ENCODE data around the gene CTAGE8. TPM values are rescaled to one million over a fixed set of nuclear protein-coding genes. Genes with fewer than 3 reads are reported as not detected.
"Not testable (repeated sequence)": the region's sequence is repeated elsewhere in the genome, so short reads cannot be mapped to it uniquely, and the experiment has no call there.

The CTAGE8 gene
- total and polyA plus RNA-seq, 2 of the 8 experiments (the other 6 are each of a cell fraction or from before 2014, with no cell fraction given) = not detected

GRCh38 chr7:144233039-144233438, 36.0 kb downstream of the CTAGE8 start:
- H3K79me2 ChIP-seq (ENCODE audit: control insufficient read depth in 1 of 2, insufficient read depth in 2 of 2, low read length in 2 of 2); H3K9me3 ChIP-seq (ENCODE audit: insufficient read depth in 2 of 2, low read depth in 1 of 2, low read length in 1 of 2); H2BK5ac ChIP-seq (ENCODE audit: low read depth, low read length); H3K36me3 ChIP-seq (ENCODE audit: control insufficient read depth in 2 of 4, insufficient read depth in 4 of 4, low read length in 3 of 4); H3K27me3 ChIP-seq (replicated peaks in 1 of 4; ENCODE audit: control insufficient read depth in 3 of 4, extremely low read depth in 1 of 4, insufficient read depth in 3 of 4, low read length in 3 of 4); H2BK120ac ChIP-seq (replicated peaks; ENCODE audit: low read depth, low read length); H3K56ac ChIP-seq (replicated peaks; ENCODE audit: insufficient read length, low read depth, low read length); CTCF ChIA-PET (ENCODE audit: partially characterized antibody); FAIRE-seq; H3K4me1 ChIP-seq (replicated peaks in 1 of 4; ENCODE audit: control insufficient read depth in 3 of 4, insufficient read depth in 4 of 4, low read length in 3 of 4); H2BK12ac ChIP-seq (ENCODE audit: low read depth, low read length); POLR2A ChIA-PET (ENCODE audit: partially characterized antibody); H4K20me1 ChIP-seq (replicated peaks in 1 of 2; ENCODE audit: control insufficient read depth in 1 of 2, insufficient read depth in 2 of 2, low read length in 2 of 2); H3K9ac ChIP-seq (replicated peaks in 1 of 4; ENCODE audit: extremely low read depth in 1 of 4, low read depth in 3 of 4, low read length in 3 of 4); H4K8ac ChIP-seq (ENCODE audit: extremely low read depth, insufficient read depth, low read length); H3K4me3 ChIP-seq (ENCODE audit: extremely low read depth in 1 of 4, insufficient read depth in 2 of 4, low read depth in 3 of 4, low read length in 4 of 4); H3K27ac ChIP-seq (ENCODE audit: low read depth, low read length); H4K91ac ChIP-seq (replicated peaks; ENCODE audit: insufficient read length, low read length); H3K4ac ChIP-seq (replicated peaks; ENCODE audit: insufficient read length, low read depth, low read length); H3K14ac ChIP-seq (ENCODE audit: insufficient read length); H2AFZ ChIP-seq (ENCODE audit: low read length); H3K79me1 ChIP-seq (ENCODE audit: low read depth, low read length); H2BK15ac ChIP-seq (ENCODE audit: low read length); H3K4me2 ChIP-seq (ENCODE audit: insufficient read depth in 1 of 2, low read depth in 2 of 2, low read length in 2 of 2); H2AK5ac ChIP-seq (ENCODE audit: low read depth, low read length); DNase-seq (ENCODE audit: low read depth in 1 of 2, low spot score in 2 of 2); H3K18ac ChIP-seq (ENCODE audit: extremely low read depth, low read length); H4K5ac ChIP-seq (ENCODE audit: insufficient read length, low read depth, low read length); H2BK20ac ChIP-seq (ENCODE audit: low read length); H3K23me2 ChIP-seq (ENCODE audit: low read depth, low read length); H3K23ac ChIP-seq (ENCODE audit: insufficient read length): not testable (repeated sequence)
- 91% methylated on average over 1 of the region's 1 CpG; no CpG with 5 or more reads in 1 of the 2 experiments for WGBS, 2 experiments (ENCODE audit: extremely low coverage in 1 of 2, insufficient coverage in 1 of 2, insufficient read length in 1 of 2, insufficient replicate concordance in 2 of 2, low coverage in 1 of 2, low lambda C conversion rate in 2 of 2, missing lambda C conversion rate in 1 of 2)

GRCh38 chr7:144231027-144231426, 38.1 kb downstream of the CTAGE8 start:
- H3K18ac ChIP-seq (ENCODE audit: extremely low read depth, low read length); H2BK12ac ChIP-seq (ENCODE audit: low read depth, low read length); H3K56ac ChIP-seq (replicated peaks; ENCODE audit: insufficient read length, low read depth, low read length); H3K23ac ChIP-seq (ENCODE audit: insufficient read length); H3K79me2 ChIP-seq (ENCODE audit: control insufficient read depth in 1 of 2, insufficient read depth in 2 of 2, low read length in 2 of 2); POLR2A ChIA-PET (ENCODE audit: partially characterized antibody); H3K9me3 ChIP-seq (ENCODE audit: insufficient read depth in 2 of 2, low read depth in 1 of 2, low read length in 1 of 2); H3K4me3 ChIP-seq (ENCODE audit: extremely low read depth in 1 of 4, insufficient read depth in 2 of 4, low read depth in 3 of 4, low read length in 4 of 4); FAIRE-seq; H2AFZ ChIP-seq (ENCODE audit: low read length); H3K4me1 ChIP-seq (replicated peaks in 1 of 4; ENCODE audit: control insufficient read depth in 3 of 4, insufficient read depth in 4 of 4, low read length in 3 of 4); H2BK20ac ChIP-seq (ENCODE audit: low read length); H3K27me3 ChIP-seq (replicated peaks in 1 of 4; ENCODE audit: control insufficient read depth in 3 of 4, extremely low read depth in 1 of 4, insufficient read depth in 3 of 4, low read length in 3 of 4); H3K27ac ChIP-seq (ENCODE audit: low read depth, low read length); H3K4ac ChIP-seq (replicated peaks; ENCODE audit: insufficient read length, low read depth, low read length); H4K8ac ChIP-seq (ENCODE audit: extremely low read depth, insufficient read depth, low read length); H3K79me1 ChIP-seq (ENCODE audit: low read depth, low read length); H3K4me2 ChIP-seq (ENCODE audit: insufficient read depth in 1 of 2, low read depth in 2 of 2, low read length in 2 of 2); H2BK5ac ChIP-seq (ENCODE audit: low read depth, low read length); CTCF ChIA-PET (ENCODE audit: partially characterized antibody); H2BK120ac ChIP-seq (replicated peaks; ENCODE audit: low read depth, low read length); H3K9ac ChIP-seq (replicated peaks in 1 of 4; ENCODE audit: extremely low read depth in 1 of 4, low read depth in 3 of 4, low read length in 3 of 4); H3K23me2 ChIP-seq (ENCODE audit: low read depth, low read length); H4K5ac ChIP-seq (ENCODE audit: insufficient read length, low read depth, low read length); DNase-seq (ENCODE audit: low read depth in 1 of 2, low spot score in 2 of 2); H2BK15ac ChIP-seq (ENCODE audit: low read length); H4K91ac ChIP-seq (replicated peaks; ENCODE audit: insufficient read length, low read length); H3K14ac ChIP-seq (ENCODE audit: insufficient read length); H2AK5ac ChIP-seq (ENCODE audit: low read depth, low read length); H3K36me3 ChIP-seq (ENCODE audit: control insufficient read depth in 2 of 4, insufficient read depth in 4 of 4, low read length in 3 of 4); H4K20me1 ChIP-seq (replicated peaks in 1 of 2; ENCODE audit: control insufficient read depth in 1 of 2, insufficient read depth in 2 of 2, low read length in 2 of 2): not testable (repeated sequence)
- no CpG with 5 or more reads among the region's 2 CpGs for WGBS, 2 experiments (ENCODE audit: extremely low coverage in 1 of 2, insufficient coverage in 1 of 2, insufficient read length in 1 of 2, insufficient replicate concordance in 2 of 2, low coverage in 1 of 2, low lambda C conversion rate in 2 of 2, missing lambda C conversion rate in 1 of 2)
